ENCODE results near the gene BBS4.
"Not testable (repeated sequence)": the region's sequence is repeated elsewhere in the genome, so short reads cannot be mapped to it uniquely, and the experiment has no call there.

BBS4 gene

DNA sequence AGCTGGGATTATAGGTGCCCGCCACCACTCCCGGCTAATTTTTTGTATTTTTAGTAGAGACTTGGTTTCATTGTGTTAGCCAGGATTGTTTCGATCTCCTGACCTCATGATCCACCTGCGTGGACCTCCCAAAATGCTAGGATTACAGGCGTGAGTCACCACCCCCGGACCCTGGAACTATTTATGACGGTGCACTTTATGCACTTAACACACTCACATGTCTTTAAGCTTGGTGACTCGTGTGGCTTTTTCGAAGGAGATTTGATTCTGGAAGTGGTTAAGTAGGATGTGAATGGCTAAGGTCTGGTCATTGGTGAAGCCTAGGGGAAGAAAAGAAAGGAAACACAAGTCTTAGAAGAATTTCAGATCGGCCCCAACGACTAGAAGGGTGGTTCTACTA, 20.3 kb downstream of the BBS4 start:
- DNase-seq (ENCODE audit: low spot score), result no peak

DNA sequence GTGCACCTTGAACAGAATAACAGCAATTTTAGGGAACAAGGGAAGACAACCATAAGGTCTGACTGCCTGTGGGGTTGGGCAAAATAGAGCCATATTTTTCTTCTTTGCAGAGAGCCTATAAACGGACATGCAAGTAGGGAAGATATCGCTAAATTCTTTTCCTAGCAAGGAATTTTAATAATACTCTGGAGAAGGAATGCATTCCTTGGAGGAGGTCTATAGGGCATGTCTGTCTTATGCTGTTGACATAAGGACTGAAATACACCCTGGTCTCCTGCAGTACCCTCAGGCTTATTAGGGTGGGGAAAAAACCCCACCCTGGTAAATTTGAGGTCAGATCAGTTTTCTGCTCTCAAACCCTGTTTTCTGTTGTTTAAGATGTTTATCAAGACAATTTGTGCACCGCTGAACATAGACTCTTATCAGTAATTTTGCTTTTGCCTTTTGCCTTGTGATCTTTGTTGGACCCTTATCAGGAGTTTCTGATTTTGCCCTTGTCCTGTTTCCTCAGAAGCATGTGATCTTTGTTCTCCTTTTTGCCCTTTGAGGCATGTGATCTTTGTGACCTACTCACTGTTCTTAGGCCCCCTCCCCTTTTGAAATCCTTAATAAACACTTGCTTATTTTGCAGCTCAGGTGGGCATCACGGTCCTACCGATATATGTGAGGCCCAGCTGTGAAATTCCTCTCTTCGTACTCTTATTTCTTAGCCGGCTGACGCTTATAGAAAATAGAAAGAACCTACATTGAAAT, 22.7 kb downstream of the BBS4 start:
- not testable (repeated sequence) for DNase-seq (ENCODE audit: low spot score)

DNA sequence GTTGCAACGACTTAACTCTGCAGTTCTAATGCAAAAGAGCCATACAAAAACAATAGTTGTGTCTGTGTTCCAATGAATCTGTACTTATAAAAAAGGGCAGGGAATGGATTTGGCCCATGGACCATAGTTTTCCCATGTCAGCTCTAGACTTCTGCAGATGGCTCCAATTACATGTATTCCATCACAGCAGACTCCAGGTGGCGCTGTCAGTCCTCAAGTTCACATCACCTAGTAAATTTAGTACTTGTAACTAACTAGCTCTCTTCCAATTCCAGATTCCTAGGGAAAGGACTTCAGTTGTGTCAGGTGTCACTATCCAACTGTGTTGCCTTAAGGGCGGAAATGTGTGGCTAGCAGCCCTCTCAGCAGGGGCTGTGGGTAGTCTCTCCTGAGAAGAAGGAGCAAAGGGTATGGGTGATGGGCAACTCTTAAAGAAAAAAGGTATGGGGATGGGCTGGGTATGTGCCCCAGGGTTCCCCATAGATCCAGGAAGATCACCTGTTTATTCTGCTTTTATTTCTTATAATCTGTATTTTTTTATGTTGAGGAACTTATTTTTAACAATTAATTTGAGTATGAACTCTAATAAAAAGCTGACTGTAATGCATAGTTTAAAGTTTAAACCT, 36.2 kb downstream of the BBS4 start:
- peak; percentile 26 for DNase-seq (ENCODE audit: low spot score)

DNA sequence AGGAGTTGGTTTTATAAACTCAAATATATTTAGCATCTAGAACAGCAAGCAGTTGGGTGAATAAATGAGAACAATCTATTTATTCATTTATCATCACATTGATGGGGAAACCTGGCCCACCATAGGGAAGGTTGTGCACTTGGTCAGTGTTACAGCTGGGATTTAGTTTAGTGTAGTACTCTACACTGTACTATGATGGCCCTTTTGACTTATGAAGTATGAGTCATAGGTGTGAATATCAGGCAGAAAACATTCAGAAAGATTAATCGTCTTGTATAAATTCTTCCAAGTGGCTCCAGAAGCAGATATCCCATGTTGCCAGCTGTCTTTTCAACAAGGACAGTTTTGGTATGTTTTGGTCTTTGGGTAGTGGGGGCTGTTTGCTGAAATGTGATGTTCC, 38.0 kb downstream of the BBS4 start:
- DNase-seq (ENCODE audit: low spot score), result no peak

DNA sequence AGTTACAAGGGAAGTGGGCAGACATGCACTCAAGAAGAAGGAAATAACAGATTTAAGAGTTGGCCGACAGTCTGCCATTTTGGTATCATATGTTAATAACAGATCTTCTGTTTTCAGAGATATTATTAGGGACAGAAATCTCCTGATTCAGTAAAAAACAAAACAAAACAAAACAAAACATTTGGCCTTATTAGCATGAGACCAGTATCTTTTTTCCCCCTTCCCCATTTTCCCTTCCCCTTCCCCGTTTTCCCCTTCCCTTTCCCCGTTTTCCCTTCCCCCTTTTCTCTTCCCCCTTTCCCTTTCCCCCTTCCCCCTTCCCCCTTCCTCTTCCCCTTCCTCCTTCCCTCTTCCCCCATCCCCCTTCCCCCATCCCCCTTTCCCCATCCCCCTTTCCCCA, 39.4 kb downstream of the BBS4 start:
- DNase-seq (ENCODE audit: low spot score), result no peak

DNA sequence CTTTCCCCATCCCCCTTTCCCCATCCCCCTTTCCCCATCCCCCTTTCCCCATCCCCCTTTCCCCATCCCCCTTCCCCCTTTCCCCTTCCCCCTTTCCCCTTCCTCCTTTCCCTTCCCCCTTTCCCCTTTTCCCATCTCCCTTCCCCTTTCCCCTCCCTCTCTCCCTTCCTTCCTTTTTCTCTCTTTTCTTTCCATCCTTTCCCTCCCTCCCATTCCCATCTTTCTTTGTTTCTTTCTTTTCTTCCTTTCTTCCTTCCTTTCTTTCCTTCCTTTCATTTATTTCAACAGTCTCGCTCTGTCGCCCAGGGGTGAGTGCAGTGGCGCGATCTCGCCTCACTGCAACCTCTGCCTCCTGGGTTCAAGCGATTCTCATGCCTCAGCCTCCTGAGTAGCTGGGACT, 39.8 kb downstream of the BBS4 start:
- not testable (repeated sequence) for DNase-seq (ENCODE audit: low spot score)

DNA sequence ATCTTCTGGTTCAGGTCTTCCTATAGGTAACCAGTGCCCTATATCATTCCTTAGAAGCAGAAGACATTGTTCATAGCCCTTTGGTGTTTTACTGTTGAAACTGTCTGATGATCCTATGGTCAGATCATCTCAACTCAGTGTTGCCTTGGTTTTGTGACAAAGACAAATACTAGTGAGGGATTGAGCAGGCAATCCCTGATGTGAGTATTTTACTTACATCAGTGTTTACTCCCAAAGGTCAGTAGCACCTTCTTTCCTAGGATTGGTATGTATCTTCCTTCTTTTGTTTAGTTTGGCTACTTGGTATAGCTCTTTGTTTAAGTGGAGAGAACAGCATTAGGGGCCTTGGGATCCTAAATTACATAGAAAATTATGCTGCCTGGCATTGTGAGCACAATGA, 41.1 kb downstream of the BBS4 start:
- DNase-seq (ENCODE audit: low spot score), result no peak

DNA sequence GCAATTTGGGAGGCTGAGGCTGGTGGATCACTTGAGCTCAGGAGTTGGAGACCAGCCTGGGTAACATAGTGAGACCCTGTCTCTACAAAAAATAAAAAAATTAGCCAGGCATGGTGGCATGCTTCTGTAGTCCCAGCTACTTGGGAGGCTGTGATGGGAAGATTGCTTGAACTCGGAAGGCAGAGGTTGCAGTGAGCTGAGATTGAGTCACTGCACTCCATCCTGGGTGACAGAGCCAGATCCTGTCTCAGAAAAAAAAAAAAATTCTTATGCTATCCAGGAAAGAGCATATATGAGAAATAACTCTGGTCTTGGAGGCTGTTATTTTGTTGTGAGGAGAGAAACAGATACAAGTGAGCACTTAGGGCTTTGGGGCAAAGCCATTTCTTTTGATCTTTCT, 42.2 kb downstream of the BBS4 start:
- not testable (repeated sequence) for DNase-seq (ENCODE audit: low spot score)

DNA sequence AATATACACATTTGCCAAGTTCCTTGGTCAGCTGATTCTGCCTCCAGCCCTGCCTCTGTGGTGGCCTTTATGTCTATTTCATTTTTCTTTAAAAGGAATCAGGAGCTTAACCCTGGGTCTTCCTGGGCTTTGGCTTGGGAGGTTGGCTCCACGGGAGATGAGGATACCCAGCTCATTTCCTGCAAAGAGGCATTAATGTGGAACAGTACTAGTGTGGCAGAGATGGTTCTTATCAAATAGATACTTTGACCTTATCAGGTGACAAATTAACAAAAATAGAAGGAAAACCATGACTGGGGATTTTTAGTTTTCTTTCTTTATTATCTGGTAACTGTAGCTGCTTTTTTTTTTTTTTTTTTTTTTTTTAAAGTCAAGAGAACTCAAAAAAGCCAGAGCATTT, 42.8 kb downstream of the BBS4 start:
- no peak for DNase-seq (ENCODE audit: low spot score)

DNA sequence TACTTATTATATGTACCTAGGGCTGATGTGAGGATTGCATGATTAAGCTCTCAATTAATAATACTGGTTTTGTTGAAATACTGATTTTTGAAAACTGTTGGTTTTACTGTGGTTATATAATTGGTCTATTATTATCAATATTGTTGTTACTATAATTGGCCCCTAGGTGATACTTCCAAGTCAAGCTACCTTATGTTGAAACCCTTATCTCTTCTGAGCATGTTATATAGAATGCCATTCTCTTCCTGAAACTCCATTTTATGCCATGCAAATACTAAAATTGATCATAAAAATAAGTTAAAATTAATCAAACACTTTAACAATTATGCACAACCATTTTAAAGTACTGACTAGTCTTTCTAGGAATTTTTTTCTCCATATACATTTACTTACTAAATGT, 46.1 kb downstream of the BBS4 start:
- no peak for DNase-seq (ENCODE audit: low spot score)

DNA sequence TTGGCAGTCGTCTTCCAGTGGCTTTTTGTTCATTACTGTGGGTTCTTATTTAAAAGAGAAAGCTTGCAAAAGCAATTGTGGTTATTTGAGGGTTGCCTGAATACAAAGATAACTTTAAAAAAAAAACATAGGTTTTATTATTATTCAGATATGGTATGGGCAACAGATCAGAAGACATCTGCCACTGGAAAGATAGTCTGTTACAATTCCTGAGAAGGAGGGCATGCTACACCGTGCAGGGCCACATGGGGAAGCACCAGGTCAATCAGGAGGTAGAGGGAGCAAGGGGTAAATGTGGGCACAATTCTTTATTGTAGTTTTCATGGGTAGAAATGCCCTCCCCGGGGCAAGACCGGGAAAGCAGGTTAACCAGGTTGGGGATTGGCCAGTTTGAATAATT, 46.5 kb downstream of the BBS4 start:
- no peak for DNase-seq (ENCODE audit: low spot score)

DNA sequence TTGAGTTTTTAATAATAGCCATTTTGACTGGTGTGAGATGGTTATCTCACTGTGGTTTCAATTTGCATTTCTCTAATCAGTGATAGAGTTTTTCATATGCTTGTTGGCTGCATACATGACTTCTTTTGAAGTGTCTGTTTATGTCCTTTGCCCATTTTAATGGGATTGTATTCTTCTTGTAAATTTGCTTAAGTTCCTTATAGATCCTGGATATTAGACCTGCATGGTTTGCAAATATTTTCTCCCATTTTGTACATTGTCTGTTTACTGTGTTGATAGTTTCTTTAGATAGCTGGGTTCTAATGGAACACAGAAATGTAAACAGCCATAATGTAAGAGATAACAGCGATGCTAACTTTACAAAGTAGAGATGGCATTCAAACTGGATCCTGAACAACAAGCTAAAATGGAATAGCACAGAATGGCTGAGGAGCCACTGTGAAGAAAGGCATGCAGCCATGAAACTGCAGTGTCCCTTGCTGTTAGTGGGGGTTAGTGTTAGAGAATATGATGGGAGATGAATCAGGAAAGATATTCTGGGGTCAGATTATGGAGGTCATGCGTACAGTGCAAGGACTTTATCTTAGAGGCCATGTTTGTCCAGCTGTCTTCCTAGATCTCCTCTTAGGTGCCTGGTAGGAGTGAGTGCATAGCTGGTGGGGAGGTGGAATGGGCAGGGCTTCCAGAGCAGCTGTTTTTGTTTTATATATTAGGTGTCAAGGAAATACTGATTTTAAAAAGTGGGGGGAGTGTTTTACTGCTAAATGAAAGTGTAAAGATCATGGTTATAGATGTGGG, 48.1 kb downstream of the BBS4 start:
- no peak for DNase-seq (ENCODE audit: low spot score)

DNA sequence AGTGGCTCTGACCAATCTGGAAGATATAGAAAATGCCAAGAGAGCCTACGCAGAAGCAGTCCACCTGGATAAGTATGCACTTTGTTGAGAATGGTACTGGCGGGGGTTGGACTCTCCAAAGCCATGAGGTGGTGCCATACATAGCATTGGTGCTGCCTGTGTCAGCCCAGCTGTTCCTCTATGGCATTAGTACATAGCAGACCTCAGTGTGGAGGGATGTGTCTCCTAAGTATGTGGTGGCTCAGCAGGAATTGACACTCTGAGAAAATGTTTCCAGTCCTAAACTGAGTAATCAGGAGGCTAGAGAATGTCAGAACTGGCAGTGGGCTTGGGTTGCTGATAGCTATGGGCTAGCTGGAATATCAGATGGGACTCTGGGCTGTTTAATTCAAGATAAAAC, 49.1 kb downstream of the BBS4 start:
- no peak for DNase-seq (ENCODE audit: low spot score)

DNA sequence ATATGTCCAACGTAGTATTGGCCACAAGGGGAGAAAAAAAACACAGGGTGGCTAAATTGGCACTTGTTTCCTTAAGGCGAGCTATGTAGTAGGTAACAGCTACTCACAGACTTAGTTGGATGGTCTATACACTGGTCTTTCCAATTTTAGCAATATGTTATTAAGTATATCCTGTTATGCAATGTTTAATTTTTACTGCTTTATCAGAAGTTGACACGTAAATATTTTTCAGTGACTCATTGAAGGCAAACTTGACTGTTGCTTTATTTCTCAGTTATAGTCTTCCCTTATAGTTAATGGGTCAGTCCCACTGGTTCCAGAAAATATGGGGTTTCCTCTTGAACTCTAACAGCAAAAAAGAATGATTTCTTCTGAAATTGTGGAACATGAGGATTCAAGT, 51.1 kb downstream of the BBS4 start:
- no peak for DNase-seq (ENCODE audit: low spot score)

DNA sequence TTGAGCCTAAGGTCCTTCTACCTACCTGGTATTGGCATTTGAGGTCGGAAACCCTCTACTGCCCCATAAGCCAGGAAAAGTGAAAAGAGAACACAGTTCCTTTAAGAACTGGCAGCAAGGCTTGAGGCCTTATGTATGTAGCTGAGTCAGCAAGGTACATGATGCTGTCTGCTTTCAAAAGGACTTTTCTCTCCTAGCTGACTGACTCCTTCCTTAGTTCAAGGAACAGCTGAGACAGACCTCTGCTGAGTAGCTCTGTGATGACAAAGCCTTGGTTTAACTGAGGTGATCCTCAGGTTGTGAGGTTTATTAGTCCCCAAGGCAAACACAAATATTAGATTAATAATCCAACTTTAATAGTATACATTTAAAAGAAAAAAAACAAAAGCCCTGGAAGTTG, 51.7 kb downstream of the BBS4 start:
- no peak for DNase-seq (ENCODE audit: low spot score)

DNA sequence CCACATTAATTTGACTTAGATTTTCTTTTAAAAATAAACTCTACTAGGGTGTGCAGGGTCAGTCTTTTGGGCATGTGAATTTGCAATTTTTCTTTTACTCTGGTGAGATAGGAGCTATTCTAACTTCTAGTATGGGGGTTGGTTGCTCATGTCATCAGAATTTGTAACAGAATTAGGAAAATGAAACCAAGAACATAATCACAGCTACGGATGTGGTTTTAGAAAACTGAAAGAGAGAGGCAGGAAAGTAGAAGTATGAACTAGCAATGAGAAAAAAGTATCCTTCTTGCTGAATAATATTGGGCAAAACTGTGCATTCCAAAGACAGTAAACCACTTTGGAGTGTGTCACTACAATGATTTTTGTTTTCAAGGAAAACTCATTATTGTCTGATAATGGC, 54.2 kb downstream of the BBS4 start:
- peak; percentile 10 for DNase-seq (ENCODE audit: low spot score)

DNA sequence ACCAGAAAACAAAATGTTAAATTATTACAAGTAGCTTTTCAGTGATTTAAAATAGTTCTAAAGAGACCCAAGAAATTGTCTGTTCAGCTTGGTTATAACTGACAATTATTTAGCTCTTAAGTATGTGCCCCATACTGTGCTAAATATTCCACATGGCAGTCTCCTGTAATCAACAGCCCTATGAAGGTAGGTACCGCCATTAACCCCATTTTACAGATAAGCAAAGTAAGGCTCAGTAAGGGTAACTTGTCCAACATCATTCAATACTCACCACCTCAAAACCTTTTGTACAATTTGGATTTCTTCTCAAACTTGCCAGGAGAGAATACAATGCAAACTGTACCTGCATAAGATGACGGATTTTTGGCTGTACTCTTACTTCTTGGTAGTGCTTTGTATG, 63.7 kb downstream of the BBS4 start:
- no peak for DNase-seq (ENCODE audit: low spot score)

DNA sequence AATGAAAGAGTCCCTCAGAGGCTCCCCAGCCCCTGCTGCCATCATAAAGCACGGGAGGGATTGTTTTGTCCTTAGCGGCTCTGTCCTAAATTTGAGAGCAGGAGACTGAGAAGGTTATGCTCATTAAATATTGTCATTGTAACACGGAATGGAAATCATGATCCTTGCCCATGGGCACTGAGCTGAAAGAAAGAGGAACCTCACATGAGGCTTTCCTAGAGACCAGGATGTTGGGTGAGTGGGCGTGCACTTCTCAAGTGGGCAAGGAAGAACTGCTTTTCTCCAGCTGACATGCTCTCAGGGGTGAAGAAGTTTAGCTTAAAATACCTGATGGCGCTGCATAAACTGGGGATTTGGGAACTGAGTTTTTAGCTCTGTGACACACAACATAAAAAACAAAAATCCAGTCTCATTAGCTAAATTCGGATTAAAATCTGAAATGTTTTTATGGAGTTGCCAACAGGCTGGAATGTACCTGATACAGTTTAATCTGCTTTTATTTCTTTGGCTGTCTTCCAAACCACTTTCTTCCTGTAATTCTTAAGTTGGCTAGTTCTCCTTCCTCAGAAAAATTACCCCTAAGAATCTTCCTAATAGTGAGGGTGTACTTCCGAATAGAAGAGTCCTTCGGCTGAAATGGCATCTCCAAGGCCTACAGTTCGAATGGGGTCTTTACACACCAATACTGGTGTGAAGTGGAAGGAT, 65.9 kb downstream of the BBS4 start:
- peak; percentile 21 for DNase-seq (ENCODE audit: low spot score)

DNA sequence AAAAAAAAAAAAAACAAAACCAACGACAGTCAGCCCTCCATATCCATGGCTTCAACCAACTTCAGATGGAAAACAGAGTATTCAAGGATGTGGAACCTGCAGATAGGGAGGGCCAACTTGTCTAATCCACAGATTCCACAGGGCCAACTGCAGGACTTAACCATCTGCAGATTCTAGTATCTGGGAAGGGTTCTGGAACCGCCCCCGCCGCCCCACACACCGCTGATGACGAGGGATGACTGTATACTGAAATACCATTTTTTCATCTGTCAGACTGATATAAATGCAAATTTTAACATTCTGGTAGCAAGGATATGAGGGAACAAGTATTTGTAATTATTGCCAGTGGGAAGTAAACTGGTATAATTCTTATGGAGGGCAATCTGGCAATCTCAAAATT, 68.1 kb downstream of the BBS4 start:
- no peak for DNase-seq (ENCODE audit: low spot score)

DNA sequence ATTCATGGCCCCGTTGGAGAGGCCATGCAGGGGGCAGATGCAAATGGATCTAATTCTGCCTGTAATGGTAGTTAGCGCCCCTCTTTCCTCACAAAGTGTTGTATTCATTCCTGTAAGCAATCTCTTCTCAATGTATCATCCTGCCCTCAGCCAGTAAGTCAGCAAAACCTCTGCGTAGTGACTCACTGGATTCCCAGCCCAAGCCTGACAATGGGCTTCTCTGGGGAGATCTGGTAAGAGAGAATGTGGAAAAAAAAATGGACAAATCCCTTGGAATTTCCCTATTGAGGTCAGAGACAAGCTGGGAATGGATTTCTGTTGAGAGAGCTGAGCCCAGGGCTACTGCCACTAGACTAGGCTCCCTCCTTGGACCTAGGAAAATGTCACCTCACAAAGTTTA, 72.2 kb downstream of the BBS4 start:
- DNase-seq (ENCODE audit: low spot score), result no peak

DNA sequence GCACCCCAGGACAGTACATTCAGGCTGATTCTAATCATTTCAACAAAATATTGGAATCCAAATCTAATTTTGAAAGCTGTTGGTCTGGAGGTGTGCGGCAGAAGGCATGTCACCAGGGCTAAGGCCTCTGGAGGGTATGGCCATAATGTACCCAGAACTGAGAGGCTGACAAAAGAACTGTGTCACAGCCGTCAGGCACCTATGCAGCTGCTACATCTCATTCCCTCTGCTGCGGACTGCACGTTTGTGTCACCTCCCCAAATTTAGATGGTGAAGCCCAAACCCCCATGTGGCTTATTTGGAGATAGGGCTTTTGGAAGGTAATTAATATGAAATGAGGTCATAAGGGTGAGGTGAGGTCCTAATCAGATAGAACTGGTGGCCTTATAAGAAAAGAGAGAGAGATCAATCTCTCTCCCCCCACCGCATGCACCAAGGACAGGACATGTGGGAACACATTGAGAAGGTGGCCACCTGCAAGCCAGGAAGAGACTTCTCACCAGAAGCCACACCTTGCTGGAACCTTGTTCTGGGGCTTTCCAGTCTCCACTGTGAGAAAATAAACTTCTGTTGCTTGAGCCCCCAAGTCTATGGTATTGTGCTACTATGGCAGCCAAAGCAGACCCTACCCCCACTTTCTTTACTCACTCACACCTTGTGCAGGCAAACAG, 74.7 kb downstream of the BBS4 start:
- no peak for DNase-seq (ENCODE audit: low spot score)

DNA sequence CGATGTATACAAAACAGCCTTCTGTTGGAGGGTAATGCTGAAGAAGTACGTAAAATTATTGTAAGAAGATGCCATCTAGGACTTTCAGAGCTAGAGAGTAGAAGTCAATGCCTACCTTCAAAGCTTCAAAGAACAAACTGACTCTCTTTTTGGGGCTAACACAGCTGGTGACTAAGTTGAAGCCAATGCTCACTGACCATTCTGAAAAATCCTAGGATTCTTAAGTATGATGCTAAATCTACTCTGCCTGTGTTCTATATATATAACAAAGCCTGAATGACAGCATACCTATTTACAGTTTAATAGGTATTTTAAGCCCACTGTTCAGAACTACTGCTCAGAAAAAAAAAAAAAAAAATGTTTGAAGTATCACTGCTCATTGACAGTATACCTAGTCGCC, 78.6 kb downstream of the BBS4 start:
- DNase-seq (ENCODE audit: low spot score), result no peak

Data from germinal center (tissue), 1 donor.